HG03439 (cell line): ENCODE results near the gene NSF.
"Not testable (repeated sequence)": the region's sequence is repeated elsewhere in the genome, so short reads cannot be mapped to it uniquely, and the experiment has no call there.

Experiments
- ATAC-seq: cut with Tn5 transposase; IDR thresholded peaks from one replicate; pipeline ENCODE4 v1.9.1; 2021; ENCODE audit warnings: mild to moderate bottlenecking, moderate library complexity; ENCODE audit not compliant: unreplicated experiment

NSF gene

GRCh38 chr17:46773221-46773605, 182.7 kb downstream of the NSF start:
- no peak for ATAC-seq

- no peak for ATAC-seq
Measured at GRCh38 chr17:46773676-46774075, 183.2 kb downstream of the NSF start.

- no peak for ATAC-seq
Measured at GRCh38 chr17:46774108-46774737, 183.8 kb downstream of the NSF start.

- no peak for ATAC-seq
Measured at GRCh38 chr17:46776298-46777005, 186.0 kb downstream of the NSF start.

GRCh38 chr17:46777943-46778915, 187.8 kb downstream of the NSF start:
- no peak for ATAC-seq

GRCh38 chr17:46780003-46780373, 189.5 kb downstream of the NSF start:
- no peak for ATAC-seq

- no peak for ATAC-seq
Measured at GRCh38 chr17:46782250-46782953, 191.9 kb downstream of the NSF start.

- ATAC-seq, result no peak
Measured at GRCh38 chr17:46783031-46783593, 192.6 kb downstream of the NSF start.

GRCh38 chr17:46785696-46786095, 195.2 kb downstream of the NSF start:
- no peak for ATAC-seq

GRCh38 chr17:46787478-46787877, 197.0 kb downstream of the NSF start:
- no peak for ATAC-seq

GRCh38 chr17:46788300-46788699, 197.8 kb downstream of the NSF start:
- ATAC-seq, result no peak

- ATAC-seq, result no peak
Measured at GRCh38 chr17:46788796-46789195, 198.3 kb downstream of the NSF start.

- ATAC-seq, result no peak
Measured at GRCh38 chr17:46789610-46790009, 199.1 kb downstream of the NSF start.

GRCh38 chr17:46790216-46790615, 199.7 kb downstream of the NSF start:
- ATAC-seq, result no peak

GRCh38 chr17:46791531-46791930, 201.1 kb downstream of the NSF start:
- no peak for ATAC-seq

GRCh38 chr17:46792071-46792470, 201.6 kb downstream of the NSF start:
- ATAC-seq, result no peak

- not testable (repeated sequence) for ATAC-seq
Measured at GRCh38 chr17:46793023-46793422, 202.6 kb downstream of the NSF start.

GRCh38 chr17:46793541-46793940, 203.1 kb downstream of the NSF start:
- ATAC-seq, result no peak

GRCh38 chr17:46794318-46794717, 203.8 kb downstream of the NSF start:
- no peak for ATAC-seq

- ATAC-seq, result no peak
Measured at GRCh38 chr17:46795379-46795952, 205.0 kb downstream of the NSF start.
